ENCODE data around the gene KLF3. TPM values are rescaled to one million over a fixed set of nuclear protein-coding genes. Genes with fewer than 3 reads are reported as not detected.
A peak's percentile ranks its signal among the peaks of the same experiment; 100 is the strongest.

KLF3 gene
- total RNA-seq, 1 donor from 2014 or later: 15.8 TPM

DNA sequence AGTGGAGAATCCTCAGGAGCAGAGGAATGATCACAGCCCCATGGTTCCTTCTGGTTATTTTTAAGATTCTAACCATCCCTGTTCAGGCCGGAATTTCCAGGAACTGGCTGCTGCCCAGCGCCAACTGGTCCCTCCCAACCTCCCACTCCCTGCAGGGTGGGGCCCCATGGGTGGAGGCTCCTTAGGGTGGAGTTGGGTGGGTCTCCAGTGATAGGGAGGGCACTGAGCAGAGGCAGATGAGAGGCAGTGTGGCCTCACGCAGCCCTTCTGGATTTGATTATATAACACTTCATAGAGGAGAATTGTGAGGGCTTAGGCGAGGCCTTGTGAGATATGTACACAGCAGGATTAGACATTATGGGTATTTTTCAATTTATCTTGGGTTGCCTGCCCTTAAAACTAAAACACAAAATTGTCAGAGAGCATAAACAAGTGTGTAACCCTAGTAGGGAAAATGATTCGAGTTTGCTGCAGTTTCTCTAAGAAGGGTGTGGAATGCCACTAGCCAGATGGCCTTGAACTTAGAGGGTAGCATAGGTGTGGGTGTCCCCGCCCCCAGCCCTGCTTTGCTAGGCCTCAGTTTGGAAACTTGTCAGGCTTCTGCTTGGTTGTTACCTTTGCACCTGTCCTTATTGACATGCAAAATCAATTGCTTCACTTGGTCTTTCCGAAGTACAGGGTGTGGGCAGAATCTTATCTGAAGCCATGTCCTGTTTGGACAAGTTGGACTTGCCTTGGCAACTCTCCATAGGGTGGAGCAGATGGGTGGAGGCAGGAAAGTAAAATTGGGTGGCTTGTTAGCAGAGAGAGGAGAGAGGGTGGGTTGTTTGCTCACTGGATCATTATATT, 9.4 kb downstream of the KLF3 start:
- DNase-seq (ENCODE audit: low read depth in 2 of 2): no peak

DNA sequence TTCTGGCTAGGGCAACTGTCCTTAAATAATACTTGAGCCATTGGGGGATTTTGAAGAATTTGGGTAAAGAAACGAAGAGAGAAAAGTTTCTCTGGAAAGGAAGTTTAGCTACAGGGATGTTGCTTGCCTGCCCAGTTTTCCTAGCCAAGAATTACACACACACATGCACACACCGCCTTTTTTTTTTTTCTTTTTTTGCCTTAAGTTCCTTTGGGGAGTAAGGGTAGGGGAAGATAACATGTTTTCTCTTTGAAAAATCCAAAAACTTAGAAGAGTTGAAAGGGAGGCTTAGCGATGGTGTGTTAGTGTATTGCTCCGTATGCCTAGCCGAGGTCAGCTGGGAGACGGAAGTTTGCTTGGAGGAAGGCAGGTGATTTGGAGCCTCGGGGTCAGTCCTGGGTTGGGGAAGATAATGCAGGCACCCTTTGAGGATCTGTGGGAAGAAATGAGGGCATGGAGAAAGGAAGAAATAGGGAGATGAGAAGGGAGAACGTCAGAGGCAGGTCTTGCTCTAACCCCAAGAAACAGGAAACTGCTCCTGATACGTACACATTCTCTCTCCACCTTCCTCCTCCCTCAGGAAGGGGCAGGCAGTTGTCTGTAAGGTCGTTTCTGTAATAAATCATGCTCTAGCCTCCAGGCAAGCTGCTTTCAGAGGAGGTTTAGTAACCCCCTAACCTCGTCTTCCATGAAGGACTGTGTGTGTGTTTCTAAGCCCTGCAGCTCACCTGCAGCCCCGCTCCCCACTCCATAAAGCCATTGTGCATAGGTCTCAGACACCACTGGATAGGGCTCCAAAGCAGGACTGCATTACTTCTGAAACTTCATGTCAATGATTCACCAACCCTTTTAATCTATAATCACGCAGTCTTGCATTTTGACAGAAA, 10.5 kb downstream of the KLF3 start:
- DNase-seq (ENCODE audit: low read depth in 2 of 2): no peak

DNA sequence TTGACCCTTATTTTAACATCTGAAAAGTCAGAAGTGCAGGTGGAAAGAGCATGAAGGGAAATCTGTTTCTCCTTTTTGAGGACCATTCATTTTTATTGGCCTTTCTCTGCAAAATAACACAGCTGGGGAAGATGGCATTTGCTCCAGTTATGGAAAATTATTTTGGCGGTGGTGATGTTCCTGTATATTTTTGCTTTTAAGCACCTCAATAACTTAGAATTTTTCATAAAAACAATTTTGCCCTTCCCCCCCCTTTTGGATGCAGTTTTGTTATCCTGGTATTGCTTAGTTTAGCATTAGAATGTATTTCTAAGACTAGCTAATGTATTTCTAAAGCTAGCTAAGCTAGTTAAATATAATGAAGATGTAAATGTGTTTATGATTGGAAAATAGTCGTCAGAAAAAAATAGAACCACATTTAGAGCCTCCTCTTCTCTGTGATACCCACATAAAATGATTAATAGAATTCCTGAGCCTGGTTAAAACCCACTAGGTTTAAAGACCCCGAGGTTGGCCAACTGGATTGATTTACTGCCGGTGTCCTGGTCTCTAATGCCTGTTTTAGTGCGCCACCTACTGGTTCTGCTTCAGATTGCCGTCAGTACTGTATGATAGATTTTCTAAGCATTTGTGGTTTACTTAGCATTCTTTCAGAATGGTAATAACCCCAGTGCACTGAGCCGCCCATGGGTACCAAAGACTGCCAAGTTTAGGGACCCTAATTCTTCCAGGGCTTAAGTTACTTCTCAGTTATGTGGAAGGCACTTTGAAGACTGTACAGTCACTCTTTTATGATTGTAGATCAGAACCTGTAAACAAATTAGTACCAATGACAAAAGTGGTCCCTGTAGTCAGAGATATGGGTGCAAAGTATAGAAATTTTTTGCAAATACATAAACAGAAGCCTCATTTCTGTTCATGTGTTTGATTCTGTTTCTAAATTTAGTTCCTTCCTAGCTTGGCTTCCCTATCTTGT, 11.4 kb downstream of the KLF3 start:
- peak; percentile 74 to 86 for DNase-seq (ENCODE audit: low read depth in 2 of 2)

DNA sequence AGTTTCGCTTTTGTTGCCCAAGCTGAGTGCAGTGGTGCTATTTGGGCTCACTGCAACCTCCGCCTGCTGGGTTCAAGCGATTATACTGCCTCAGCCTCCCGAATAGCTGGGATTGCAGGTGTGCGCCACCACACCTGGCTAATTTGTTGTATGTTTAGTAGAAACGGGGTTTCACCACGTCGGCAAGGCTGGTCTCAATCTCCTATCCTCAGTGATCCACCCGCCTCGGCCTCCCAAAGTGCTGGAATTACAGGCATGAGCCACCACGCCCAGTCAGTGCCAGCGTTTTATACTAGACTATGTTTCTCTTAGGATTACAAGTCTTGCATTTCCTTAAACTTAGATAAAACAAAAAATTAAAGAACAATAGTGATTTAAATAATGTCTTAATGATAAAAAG, 13.0 kb downstream of the KLF3 start:
- DNase-seq (ENCODE audit: low read depth in 2 of 2): no peak

- DNase-seq (ENCODE audit: low read depth in 2 of 2): no peak
Measured at GRCh38 chr4:38677441-38677840, 13.4 kb downstream of the KLF3 start.

GRCh38 chr4:38678078-38678477, 14.1 kb downstream of the KLF3 start:
- DNase-seq (ENCODE audit: low read depth in 2 of 2): peak in 1 of 2 donors; percentile 63

DNA sequence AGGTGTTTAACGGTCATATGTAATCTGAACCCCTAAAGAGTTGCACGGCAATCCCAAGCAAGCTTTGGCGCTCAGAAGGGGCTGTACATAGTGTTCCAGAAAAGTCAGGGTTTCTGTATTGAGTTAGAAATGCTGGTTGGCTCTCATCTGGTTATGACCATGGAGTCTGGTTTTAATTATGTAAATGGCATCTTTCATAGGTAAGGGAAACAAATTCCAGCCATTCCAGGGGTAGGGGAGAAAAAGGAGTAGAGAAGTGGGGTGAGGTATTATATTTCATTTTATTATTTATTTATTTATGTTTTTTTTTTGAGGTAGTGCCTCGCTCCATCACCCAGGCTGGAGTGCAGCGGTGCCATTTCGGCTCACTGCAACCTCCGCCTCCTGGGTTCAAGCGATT, 15.9 kb downstream of the KLF3 start:
- no peak for DNase-seq (ENCODE audit: low read depth in 2 of 2)

DNA sequence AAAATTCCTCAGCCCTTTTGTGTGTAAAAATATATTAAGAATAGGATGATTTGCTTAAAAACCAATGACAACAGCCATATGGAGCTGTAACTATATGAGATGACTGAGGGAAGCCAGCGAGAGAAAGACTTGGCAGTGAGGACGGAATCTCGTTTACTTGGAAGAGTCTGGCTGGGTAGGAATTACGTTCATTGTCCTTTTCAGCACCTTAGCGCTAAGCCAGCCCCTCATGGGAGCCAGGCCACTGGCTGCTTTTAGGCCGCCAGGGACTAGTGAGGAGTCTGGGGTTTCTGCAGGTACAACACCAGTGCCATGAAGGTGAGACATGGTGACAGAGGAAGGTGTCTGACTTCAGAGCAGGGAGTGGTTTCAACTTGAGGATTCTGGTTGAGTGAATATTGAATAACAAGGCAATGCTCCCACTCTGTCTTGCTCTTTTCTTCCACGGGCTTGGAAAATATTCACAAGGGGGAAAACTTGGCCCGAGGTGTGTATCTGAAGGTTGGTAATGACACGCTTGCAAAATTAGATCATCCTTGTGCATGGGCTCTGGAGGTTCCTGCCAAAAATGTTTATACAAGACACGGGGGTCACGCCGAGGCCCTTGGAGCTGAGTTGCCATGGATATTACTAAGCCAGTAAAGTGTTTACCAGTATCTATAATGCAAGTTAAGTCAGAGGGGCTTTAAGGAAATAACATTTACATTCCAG, 17.4 kb downstream of the KLF3 start:
- no peak for DNase-seq (ENCODE audit: low read depth in 2 of 2)

DNA sequence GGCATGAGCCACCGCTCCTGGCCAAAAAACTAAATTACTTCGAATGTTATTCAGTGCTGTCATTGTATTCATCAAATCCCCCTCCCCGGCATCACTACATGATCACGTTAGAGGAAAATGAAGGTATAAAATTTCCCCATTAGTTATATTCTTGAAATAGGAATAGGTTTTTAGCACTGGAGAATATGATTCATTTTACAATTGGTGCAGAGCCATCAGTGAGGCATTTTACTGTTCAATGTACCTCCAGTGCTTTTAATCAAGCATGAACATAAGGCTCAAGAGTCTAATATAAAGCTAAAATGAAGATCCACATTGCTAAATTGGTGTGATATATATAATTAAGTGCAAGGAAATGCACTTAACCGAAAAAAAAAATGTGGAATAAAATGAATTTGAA, 18.3 kb downstream of the KLF3 start:
- DNase-seq (ENCODE audit: low read depth in 2 of 2): no peak

- DNase-seq (ENCODE audit: low read depth in 2 of 2): no peak
Measured at GRCh38 chr4:38683276-38683675, 19.3 kb downstream of the KLF3 start.

DNA sequence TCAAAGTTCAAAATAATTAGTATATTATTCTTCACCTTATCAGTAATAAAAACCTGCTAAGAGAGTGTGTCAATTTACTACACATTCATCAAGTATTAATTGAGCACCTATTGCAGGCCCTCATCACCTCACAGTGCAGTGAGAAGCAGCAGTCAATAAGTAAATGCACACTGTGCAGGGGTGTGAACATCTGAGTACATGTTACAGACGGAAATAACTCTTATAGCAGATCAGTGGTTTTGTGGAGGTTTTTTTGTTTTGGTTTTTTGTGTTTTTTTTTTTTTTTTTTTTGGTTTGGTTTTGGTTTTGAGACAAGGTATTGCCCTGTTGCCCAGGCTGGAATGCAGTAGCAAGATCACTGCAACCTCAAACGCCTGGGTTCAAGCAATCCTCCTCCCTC, 20.3 kb downstream of the KLF3 start:
- no peak for DNase-seq (ENCODE audit: low read depth in 2 of 2)

GRCh38 chr4:38684951-38685844, 21.2 kb downstream of the KLF3 start:
- no peak for DNase-seq (ENCODE audit: low read depth in 2 of 2)

- DNase-seq (ENCODE audit: low read depth in 2 of 2): no peak
Measured at GRCh38 chr4:38686682-38687081, 22.7 kb downstream of the KLF3 start.

DNA sequence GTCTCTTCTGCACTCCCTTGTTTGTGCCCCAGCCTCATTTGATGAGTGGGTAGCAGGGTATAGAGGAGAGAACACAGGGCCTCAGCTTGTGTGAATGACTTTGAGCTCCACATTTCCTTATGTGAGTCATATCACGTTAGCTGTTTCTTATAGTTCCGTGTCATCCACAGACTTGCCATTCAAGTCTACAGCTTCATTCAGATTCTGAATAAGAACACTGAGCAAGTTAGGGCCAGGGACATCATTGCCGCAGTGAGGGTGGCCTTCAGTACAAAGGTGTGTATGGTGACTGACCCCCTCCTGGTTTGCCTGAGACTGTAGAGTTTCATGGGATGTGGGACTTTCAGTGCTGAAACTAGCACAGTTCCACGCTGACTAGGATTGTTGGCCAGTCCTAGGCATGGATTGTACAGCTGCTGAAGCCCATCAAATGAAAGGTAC, 23.6 kb downstream of the KLF3 start:
- peak in 1 of 2 donors; percentile 69 for DNase-seq (ENCODE audit: low read depth in 2 of 2)

- DNase-seq (ENCODE audit: low read depth in 2 of 2): peak; percentile 51 to 91
Measured at GRCh38 chr4:38688676-38689355, 24.8 kb downstream of the KLF3 start.

GRCh38 chr4:38691251-38692008, 27.4 kb downstream of the KLF3 start:
- DNase-seq (ENCODE audit: low read depth in 2 of 2): no peak

DNA sequence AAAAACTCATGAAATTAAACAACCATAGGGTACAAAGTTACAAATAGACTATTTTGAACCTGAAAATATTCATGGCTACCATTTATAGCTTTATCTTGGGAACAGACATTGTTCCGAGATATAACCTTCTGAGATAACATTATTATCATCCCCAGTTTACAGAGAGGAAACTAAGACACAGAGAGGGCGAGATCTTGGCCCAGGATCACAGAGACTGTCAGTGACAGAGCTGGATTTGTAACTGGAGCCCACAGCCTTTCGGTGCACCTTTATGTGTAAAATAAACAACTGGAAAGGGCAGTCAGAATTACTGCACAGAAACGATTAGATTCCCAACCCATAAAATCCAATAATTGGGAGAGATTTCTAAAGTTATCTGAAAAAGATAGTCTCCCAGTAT, 28.4 kb downstream of the KLF3 start:
- no peak for DNase-seq (ENCODE audit: low read depth in 2 of 2)

DNA sequence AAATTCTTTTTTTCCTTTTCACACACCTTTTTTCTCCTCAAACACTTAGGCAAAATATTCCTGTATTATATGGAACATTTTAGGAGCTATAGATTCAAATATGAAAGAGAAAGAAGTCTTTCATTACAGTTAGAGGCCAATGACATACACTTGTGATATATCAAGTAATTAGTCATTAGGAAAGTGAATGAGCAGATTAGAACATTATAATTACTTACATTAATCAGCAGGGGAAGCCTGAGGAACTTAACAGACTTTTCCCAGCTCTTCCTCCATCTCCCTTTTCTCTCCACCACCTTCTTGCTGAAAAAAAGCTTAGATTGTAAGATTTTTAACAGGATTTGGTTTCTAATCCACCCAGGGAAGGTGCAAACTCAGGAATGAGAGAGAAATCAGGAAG, 29.6 kb downstream of the KLF3 start:
- DNase-seq (ENCODE audit: low read depth in 2 of 2): no peak

Data from dermis microvascular lymphatic vessel endothelial cell (primary cell).